ENCODE data around the gene OVCA2.

GRCh38 chr17:2086306-2086705 is 44.5 kb downstream of the OVCA2 start:
- TF ChIP-seq CTCF (IDR thresholded peaks at IDR 0.05) (no peak), EP300 (IDR thresholded peaks at IDR 0.05) (no peak), POLR2AphosphoS5 (IDR thresholded peaks at IDR 0.05) (no peak), POLR2A (IDR thresholded peaks at IDR 0.05) (no peak)

All from suprapubic skin (tissue), 4 donors.